ENCODE results near the gene GRM8. TPM values are rescaled to one million over a fixed set of nuclear protein-coding genes. Genes with fewer than 3 reads are reported as not detected.

GRM8 gene
- total RNA-seq, 1 experiment from 2014 or later = not detected

DNA sequence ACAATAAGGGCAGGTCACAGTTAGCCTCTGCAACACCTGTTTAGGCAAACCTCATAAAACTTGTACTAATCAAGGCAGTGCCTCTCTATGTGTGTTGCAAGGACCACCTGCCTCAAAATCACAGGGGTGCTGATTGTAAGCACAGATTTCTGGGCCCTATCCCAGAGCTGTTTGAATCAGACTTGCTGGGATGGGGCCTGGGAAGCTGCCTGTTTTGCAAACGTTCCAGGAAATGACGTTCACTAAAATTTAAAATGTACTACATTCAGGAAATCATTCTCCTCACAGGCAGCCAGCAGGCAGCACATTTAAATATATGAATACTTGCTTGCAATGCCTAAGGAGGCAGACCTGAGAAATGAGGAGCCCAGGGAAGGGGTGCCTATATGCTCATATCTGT is 4.3 kb upstream of the GRM8 start:
- Histone ChIP-seq H3K79me2 (ENCODE audit: low read length) (no peaks in the 10 kb centered on the region), H2AFZ (ENCODE audit: low read length) (no peak overlapping the region), H3K27me3 (ENCODE audit: low read length) (no peaks in the 10 kb centered on the region)

DNA sequence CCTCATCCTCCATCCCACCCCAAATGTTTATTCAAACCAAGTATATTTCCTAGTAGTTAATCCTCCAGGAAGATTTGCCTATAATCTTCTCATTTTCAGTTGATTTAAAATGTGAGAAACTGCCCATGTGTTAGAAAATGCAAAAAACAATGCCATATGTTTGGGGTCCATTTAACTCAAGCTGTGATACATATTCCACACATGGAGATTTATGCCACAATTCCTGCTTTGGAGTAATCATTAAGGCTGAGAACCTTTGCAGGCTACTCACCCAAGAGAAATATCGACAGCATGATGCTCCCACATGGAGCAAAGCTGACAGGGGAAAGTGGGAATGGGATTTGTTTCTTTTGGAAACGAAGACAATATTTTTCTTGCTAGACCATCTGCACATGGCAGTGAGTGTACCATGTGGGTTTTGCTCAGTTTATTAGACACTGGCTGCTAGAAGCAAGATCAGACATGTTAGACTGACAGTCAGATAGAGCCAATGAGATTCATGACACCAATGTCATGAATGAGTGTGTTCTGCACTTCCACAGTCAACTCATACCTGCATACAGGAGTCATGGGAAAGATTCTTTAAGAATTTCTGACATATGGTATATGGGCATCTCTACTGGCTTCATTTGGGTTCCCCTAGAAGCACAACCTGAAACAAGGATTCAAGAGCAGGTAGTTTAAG is 3.4 kb upstream of the GRM8 start:
- Histone ChIP-seq H3K4me2 (ENCODE audit: low read depth, low read length, poor library complexity, severe bottlenecking) (no peak overlapping the region), H2AFZ (ENCODE audit: low read length) (no peak overlapping the region), H3K36me3 (ENCODE audit: insufficient read depth, low read length) (no peaks in the 10 kb centered on the region), H3K27me3 (ENCODE audit: low read length) (no peaks in the 10 kb centered on the region), H3K4me1 (ENCODE audit: low read length) (peaks cover 4% of the 10 kb centered on the region; the same call in 1 of the 2 replicates), H3K9ac (ENCODE audit: low read length) (no peak overlapping the region), H3K9me3 (ENCODE audit: low read length) (no peaks in the 10 kb centered on the region), H3K27ac (ENCODE audit: low read length) (no peak overlapping the region), H3K9me2 (replicated peaks; ENCODE audit: insufficient read depth, low read length) (no peaks in the 10 kb centered on the region), H4K20me1 (ENCODE audit: insufficient read depth, low read depth, low read length) (no peaks in the 10 kb centered on the region), H3K4me3 (ENCODE audit: low read length) (no peak overlapping the region), H3K79me2 (ENCODE audit: low read length) (no peaks in the 10 kb centered on the region)
- no peak for DNase-seq

More for the DNA sequence above, 4.3 kb upstream of the GRM8 start:
- Histone ChIP-seq H3K4me1 (ENCODE audit: low read length) (peaks cover 4% of the 10 kb centered on the region; the same call in 1 of the 2 replicates), H3K27ac (ENCODE audit: low read length) (no peak overlapping the region), H3K9me2 (replicated peaks; ENCODE audit: insufficient read depth, low read length) (no peaks in the 10 kb centered on the region), H3K9ac (ENCODE audit: low read length) (no peak overlapping the region), H3K4me3 (ENCODE audit: low read length) (no peak overlapping the region), H3K9me3 (ENCODE audit: low read length) (no peaks in the 10 kb centered on the region), H3K36me3 (ENCODE audit: insufficient read depth, low read length) (no peaks in the 10 kb centered on the region), H3K4me2 (ENCODE audit: low read depth, low read length, poor library complexity, severe bottlenecking) (no peak overlapping the region), H4K20me1 (ENCODE audit: insufficient read depth, low read depth, low read length) (no peaks in the 10 kb centered on the region)
- DNase-seq = no peak

DNA sequence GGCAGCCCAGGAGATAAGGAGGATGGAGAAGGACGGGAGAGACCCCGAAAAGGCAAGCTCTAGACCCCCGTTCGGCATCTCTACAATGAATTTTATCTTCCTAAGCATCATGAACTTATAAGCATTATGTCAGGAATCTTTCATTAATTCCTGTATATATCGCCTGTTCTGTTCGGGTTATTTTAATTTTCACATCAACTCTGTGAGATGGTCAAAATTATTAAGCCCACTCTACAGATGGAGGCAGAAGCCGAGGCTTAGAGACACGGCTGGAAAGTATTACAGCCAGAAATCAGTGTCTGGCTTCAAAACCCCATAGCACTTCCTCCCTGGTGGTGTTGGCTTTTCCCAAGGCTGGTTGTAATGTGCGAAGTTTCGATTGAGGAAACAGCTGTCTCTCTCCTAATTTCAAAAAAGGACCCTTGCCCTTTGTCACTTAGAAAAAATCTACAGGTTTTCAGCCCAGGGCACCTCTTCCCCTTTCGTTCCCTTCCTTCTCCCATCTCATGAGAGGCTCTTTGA is 1.5 kb upstream of the GRM8 start:
- Histone ChIP-seq H3K9me3 (ENCODE audit: low read length) (no peaks in the 10 kb centered on the region), H3K4me1 (ENCODE audit: low read length) (peaks cover 4% of the 10 kb centered on the region; the same call in 1 of the 2 replicates), H3K27me3 (ENCODE audit: low read length) (0 out of 2 replicates have a peak, but pooled peaks cover 3% of the 10 kb centered on the region), H3K9me2 (replicated peaks; ENCODE audit: insufficient read depth, low read length) (no peaks in the 10 kb centered on the region), H2AFZ (ENCODE audit: low read length) (peak overlapping the region; percentile 86; the same call in 1 of the 2 replicates), H3K79me2 (ENCODE audit: low read length) (no peaks in the 10 kb centered on the region), H4K20me1 (ENCODE audit: insufficient read depth, low read depth, low read length) (0 out of 2 replicates have a peak, but pooled peaks cover 4% of the 10 kb centered on the region), H3K9ac (ENCODE audit: low read length) (no peak overlapping the region; the same call in 1 of the 2 replicates), H3K27ac (ENCODE audit: low read length) (no peak overlapping the region), H3K4me3 (ENCODE audit: low read length) (no peak overlapping the region; the same call in 1 of the 2 replicates), H3K4me2 (ENCODE audit: low read depth, low read length, poor library complexity, severe bottlenecking) (peak overlapping the region; percentile 73), H3K36me3 (ENCODE audit: insufficient read depth, low read length) (no peaks in the 10 kb centered on the region)
- DNase-seq = no peak

DNA sequence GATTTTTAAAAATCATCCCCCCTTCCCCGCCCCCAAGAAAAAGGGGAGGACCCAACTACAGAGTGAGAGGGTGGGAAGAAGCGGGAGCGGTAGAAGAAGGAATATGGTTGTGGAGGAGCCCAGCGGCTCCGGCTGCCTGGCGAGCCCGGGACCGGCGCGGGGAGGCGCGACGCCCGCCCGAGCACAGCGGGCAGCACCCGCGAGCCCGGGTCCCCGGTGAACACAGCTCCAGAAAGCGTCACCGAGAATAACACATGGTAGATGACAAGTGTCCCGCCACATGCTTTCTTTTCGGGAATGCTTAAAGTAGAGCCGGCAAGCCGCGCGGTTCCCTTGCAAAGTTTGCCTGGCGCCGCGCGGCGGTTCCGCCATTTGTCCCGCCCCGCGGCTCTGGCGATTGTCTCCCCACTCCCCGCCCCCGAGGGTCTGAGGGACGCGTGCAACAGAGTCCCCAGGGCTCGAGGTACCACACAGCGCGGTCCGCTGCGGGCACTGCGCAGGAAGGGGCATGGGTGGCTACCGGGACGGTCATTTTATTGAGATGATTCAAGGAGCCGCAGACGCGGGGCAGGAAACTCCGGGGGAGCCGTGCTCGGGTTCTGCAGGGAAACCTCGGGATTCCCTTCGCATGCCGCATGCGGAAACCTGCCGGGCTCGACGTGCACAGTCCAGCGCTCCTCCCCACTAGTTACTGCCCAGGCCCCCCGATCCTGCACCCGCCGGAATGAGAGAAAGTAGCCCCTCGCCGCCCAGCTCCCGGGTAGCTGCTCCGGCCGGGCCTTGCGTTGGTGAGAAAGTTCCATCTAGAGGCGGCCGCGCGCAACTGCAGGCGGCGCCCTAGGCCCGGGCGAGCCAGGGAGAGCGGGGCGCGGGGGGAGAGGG is 781 bp upstream of the GRM8 start:
- H3K9me2 ChIP-seq (replicated peaks; ENCODE audit: insufficient read depth, low read length) = no peaks in the 10 kb centered on the region
- H3K27me3 ChIP-seq (ENCODE audit: low read length) = 0 out of 2 replicates have a peak, but pooled peaks cover 3% of the 10 kb centered on the region
- H3K27ac ChIP-seq (ENCODE audit: low read length) = no peak overlapping the region
- DNase-seq = peak; percentile 76
- peak overlapping the region; percentile 62 for H3K4me3 ChIP-seq (ENCODE audit: low read length)
- H3K4me1 ChIP-seq (ENCODE audit: low read length) = peaks cover 4% of the 10 kb centered on the region; the same call in 1 of the 2 replicates
- peak overlapping the region; percentile 56 for H3K9ac ChIP-seq (ENCODE audit: low read length)
- peak overlapping the region; percentile 73 for H3K4me2 ChIP-seq (ENCODE audit: low read depth, low read length, poor library complexity, severe bottlenecking)
- no peaks in the 10 kb centered on the region for H3K9me3 ChIP-seq (ENCODE audit: low read length)
- H3K79me2 ChIP-seq (ENCODE audit: low read length) = no peaks in the 10 kb centered on the region
- peak overlapping the region; percentile 86 for H2AFZ ChIP-seq (ENCODE audit: low read length)
- H3K36me3 ChIP-seq (ENCODE audit: insufficient read depth, low read length) = no peaks in the 10 kb centered on the region
- H4K20me1 ChIP-seq (ENCODE audit: insufficient read depth, low read depth, low read length) = 0 out of 2 replicates have a peak, but pooled peaks cover 4% of the 10 kb centered on the region

DNA sequence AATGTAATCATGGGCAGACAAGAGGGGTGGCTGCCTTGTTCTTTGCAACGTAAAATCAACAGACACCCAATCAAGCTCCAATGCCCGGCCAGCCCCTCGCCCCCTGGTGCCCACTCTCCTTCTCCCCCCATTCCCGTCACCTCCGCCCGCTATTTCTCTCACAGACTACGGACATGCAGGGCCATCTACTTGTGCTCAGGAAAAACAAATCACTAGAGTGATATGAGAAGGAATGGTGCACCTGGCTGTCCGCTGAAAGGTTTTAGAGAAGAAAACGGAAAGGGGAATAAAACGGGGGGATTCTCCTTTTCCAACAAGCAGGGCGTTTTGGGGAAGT is 396 bp downstream of the GRM8 start:
- Histone ChIP-seq H3K4me2 (ENCODE audit: low read depth, low read length, poor library complexity, severe bottlenecking) (no peak overlapping the region), H3K4me3 (ENCODE audit: low read length) (no peak overlapping the region), H3K9me3 (ENCODE audit: low read length) (no peaks in the 10 kb centered on the region), H2AFZ (ENCODE audit: low read length) (no peak overlapping the region), H3K27ac (ENCODE audit: low read length) (no peak overlapping the region), H3K4me1 (ENCODE audit: low read length) (peaks cover 4% of the 10 kb centered on the region; the same call in 1 of the 2 replicates), H3K9ac (ENCODE audit: low read length) (no peak overlapping the region), H3K79me2 (ENCODE audit: low read length) (no peaks in the 10 kb centered on the region), H4K20me1 (ENCODE audit: insufficient read depth, low read depth, low read length) (0 out of 2 replicates have a peak, but pooled peaks cover 4% of the 10 kb centered on the region), H3K27me3 (ENCODE audit: low read length) (0 out of 2 replicates have a peak, but pooled peaks cover 3% of the 10 kb centered on the region), H3K9me2 (replicated peaks; ENCODE audit: insufficient read depth, low read length) (no peaks in the 10 kb centered on the region), H3K36me3 (ENCODE audit: insufficient read depth, low read length) (no peaks in the 10 kb centered on the region)
- no peak for DNase-seq

DNA sequence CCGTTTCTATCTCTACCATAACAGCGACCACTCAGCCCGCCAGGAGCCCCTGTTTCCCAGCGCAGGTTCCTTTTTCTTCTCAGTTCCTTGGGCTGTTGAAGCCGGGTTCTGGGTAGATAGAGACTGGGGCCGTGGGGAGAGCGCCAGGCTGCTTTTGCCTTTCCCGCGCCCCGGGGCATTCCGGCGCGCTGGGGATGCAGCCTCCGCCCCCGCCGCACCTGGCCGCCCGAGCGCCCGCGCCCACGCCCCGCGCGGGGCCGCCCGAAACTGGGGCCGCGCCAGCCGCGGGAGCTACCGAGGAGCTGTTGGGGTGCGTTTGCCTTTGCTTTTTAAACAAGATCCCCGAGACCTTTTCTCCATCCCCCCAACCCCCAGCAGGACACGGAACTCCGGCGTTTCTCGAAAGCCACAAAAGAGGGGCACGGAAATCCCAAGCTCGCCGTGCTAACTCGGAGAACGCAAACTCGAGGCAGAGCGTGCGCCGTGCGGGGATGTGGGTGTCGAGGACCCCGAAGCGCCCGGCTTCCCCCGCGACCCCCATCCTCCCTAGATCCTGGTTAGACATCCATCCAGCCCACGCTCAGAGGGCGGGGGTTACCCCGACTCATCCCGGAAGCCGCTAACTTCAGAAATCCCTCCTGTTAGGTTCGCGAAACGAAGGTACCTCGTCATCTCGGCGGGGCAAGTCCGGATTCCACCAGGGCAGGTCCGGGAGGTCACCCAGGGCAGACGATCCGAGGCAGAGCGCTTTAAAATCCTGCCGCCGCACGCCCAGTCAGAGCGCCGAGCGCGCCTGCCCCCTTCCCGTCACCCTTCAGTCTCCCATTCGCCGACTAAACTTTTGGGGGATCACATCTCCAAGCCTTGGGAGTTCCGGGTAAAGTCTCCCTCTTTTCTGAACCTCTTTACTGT is 1.0 kb downstream of the GRM8 start:
- H3K27me3 ChIP-seq (ENCODE audit: low read length) = 0 out of 2 replicates have a peak, but pooled peaks cover 3% of the 10 kb centered on the region
- DNase-seq = no peak
- no peaks in the 10 kb centered on the region for H3K9me3 ChIP-seq (ENCODE audit: low read length)
- H3K79me2 ChIP-seq (ENCODE audit: low read length) = no peaks in the 10 kb centered on the region
- H3K4me1 ChIP-seq (ENCODE audit: low read length) = peaks cover 4% of the 10 kb centered on the region; the same call in 1 of the 2 replicates
- no peak overlapping the region for H3K9ac ChIP-seq (ENCODE audit: low read length)
- H3K4me3 ChIP-seq (ENCODE audit: low read length) = no peak overlapping the region
- no peak overlapping the region for H2AFZ ChIP-seq (ENCODE audit: low read length)
- 0 out of 2 replicates have a peak, but pooled peaks cover 4% of the 10 kb centered on the region for H4K20me1 ChIP-seq (ENCODE audit: insufficient read depth, low read depth, low read length)
- H3K27ac ChIP-seq (ENCODE audit: low read length) = no peak overlapping the region
- no peaks in the 10 kb centered on the region for H3K36me3 ChIP-seq (ENCODE audit: insufficient read depth, low read length)
- H3K4me2 ChIP-seq (ENCODE audit: low read depth, low read length, poor library complexity, severe bottlenecking) = no peak overlapping the region
- H3K9me2 ChIP-seq (replicated peaks; ENCODE audit: insufficient read depth, low read length) = no peaks in the 10 kb centered on the region

DNA sequence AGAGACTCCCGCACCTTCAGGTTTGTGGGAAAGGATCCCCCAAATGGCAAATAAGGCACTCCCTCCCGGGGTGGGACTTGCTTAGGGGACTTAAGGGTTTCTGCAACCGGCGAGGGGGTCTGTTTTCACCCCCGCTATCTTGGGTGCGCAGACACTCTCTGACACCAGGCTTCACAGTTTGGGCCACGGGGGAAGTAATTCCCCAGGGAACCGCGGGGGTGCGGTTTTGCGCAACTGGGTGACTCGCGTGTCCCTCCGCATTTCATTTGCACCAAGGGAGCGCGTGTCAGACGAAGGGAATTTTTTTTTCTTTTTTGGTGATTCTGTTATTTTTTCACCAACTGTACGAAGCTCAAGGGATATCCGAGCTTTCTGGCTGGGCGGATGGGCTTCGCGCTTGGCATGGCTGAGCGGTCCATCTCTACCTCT is 1.7 kb downstream of the GRM8 start:
- Histone ChIP-seq H3K27me3 (ENCODE audit: low read length) (0 out of 2 replicates have a peak, but pooled peaks cover 3% of the 10 kb centered on the region), H4K20me1 (ENCODE audit: insufficient read depth, low read depth, low read length) (0 out of 2 replicates have a peak, but pooled peaks cover 4% of the 10 kb centered on the region), H2AFZ (ENCODE audit: low read length) (no peak overlapping the region), H3K79me2 (ENCODE audit: low read length) (no peaks in the 10 kb centered on the region), H3K4me3 (ENCODE audit: low read length) (no peak overlapping the region), H3K27ac (ENCODE audit: low read length) (no peak overlapping the region), H3K4me2 (ENCODE audit: low read depth, low read length, poor library complexity, severe bottlenecking) (no peak overlapping the region), H3K9me2 (replicated peaks; ENCODE audit: insufficient read depth, low read length) (no peaks in the 10 kb centered on the region), H3K9me3 (ENCODE audit: low read length) (no peaks in the 10 kb centered on the region), H3K4me1 (ENCODE audit: low read length) (peaks cover 4% of the 10 kb centered on the region; the same call in 1 of the 2 replicates), H3K9ac (ENCODE audit: low read length) (no peak overlapping the region), H3K36me3 (ENCODE audit: insufficient read depth, low read length) (no peaks in the 10 kb centered on the region)
- no peak for DNase-seq
